Measurements from ENCODE around the gene WBP1L.

GRCh38 chr10:102701272-102701671, 42.5 kb upstream of the WBP1L start:
- TF ChIP-seq EZH2 (IDR thresholded peaks at IDR 0.05; ENCODE audit: low read length, unreplicated experiment) = no peak
- no peak for TF ChIP-seq CTCF (conservative IDR thresholded peaks at IDR 0.05; ENCODE audit: low read depth, low read length)

Measured in PC-3 (cell line).